HEK293 (cell line): ENCODE results near the gene PRKAB2.
A peak's percentile ranks its signal among the peaks of the same experiment; 100 is the strongest.

Experiments used
- ELK4 ChIP-seq: IDR thresholded peaks from 2 replicates; pipeline ENCODE4 v1.6.1; 2011; ENCODE audit warnings: mild to moderate bottlenecking, low read depth, low read length, borderline replicate concordance
- FEZF1 ChIP-seq: fragments of 450-650 bp; formaldehyde crosslinking; IDR thresholded peaks from 2 replicates; pipeline ENCODE4 v1.5.1; 2016; ENCODE audit warnings: missing biosample characterization, missing genetic modification characterization
- KLF8 ChIP-seq: fragments of 450-650 bp; formaldehyde crosslinking; IDR thresholded peaks from 2 replicates; pipeline ENCODE4 v1.5.1; 2016; ENCODE audit warnings: missing biosample characterization, missing genetic modification characterization
- KLF9 ChIP-seq: fragments of 450-650 bp; formaldehyde crosslinking; IDR thresholded peaks from 2 replicates; pipeline ENCODE4 v1.5.1; 2016; ENCODE audit warnings: missing biosample characterization, missing genetic modification characterization, low read depth
- YY1 ChIP-seq: fragments of 450-650 bp; formaldehyde crosslinking; IDR thresholded peaks from 2 replicates; pipeline ENCODE4 v1.5.1; 2018; ENCODE audit warnings: missing biosample characterization, missing genetic modification characterization
- ZBTB26 ChIP-seq: fragments of 450-650 bp; formaldehyde crosslinking; optimal IDR thresholded peaks from 2 replicates; pipeline ENCODE3; 2016; ENCODE audit warnings: missing biosample characterization, mild to moderate bottlenecking, missing genetic modification characterization
- ZBTB7A ChIP-seq: fragments of 450-650 bp; formaldehyde crosslinking; IDR thresholded peaks from 2 replicates; pipeline ENCODE4 v1.5.1; 2016; ENCODE audit warnings: low read depth, missing biosample characterization, missing genetic modification characterization
- ZBTB8A ChIP-seq: fragments of 450-650 bp; formaldehyde crosslinking; IDR thresholded peaks from 2 replicates; pipeline ENCODE4 v1.5.1; 2016; ENCODE audit warnings: missing biosample characterization, missing genetic modification characterization
- ZNF10 ChIP-seq: fragments of 450-650 bp; formaldehyde crosslinking; IDR thresholded peaks from 2 replicates; pipeline ENCODE4 v1.5.1; 2017; ENCODE audit warnings: missing biosample characterization, missing genetic modification characterization
- ZNF121 ChIP-seq: fragments of 450-650 bp; formaldehyde crosslinking; IDR thresholded peaks from 2 replicates; pipeline ENCODE4 v1.5.1; 2016; ENCODE audit warnings: missing biosample characterization, missing genetic modification characterization
- ZNF157 ChIP-seq: fragments of 450-650 bp; formaldehyde crosslinking; IDR thresholded peaks from 2 replicates; pipeline ENCODE4 v1.5.1; 2016; ENCODE audit warnings: missing biosample characterization, missing genetic modification characterization
- ZNF335 ChIP-seq: fragments of 450-650 bp; formaldehyde crosslinking; conservative IDR thresholded peaks from 2 replicates; pipeline ENCODE4 v1.5.1; 2016; ENCODE audit warnings: missing biosample characterization, missing genetic modification characterization
- ZNF510 ChIP-seq: fragments of 450-650 bp; formaldehyde crosslinking; IDR thresholded peaks from 2 replicates; pipeline ENCODE4 v1.5.1; 2018; ENCODE audit warnings: mild to moderate bottlenecking, missing genetic modification characterization, missing biosample characterization; ENCODE audit not compliant: insufficient replicate concordance
- ZNF518A ChIP-seq: fragments of 450-650 bp; formaldehyde crosslinking; conservative IDR thresholded peaks from 2 replicates; pipeline ENCODE4 v1.5.1; 2016; ENCODE audit warnings: low read depth, missing biosample characterization, missing genetic modification characterization
- ZNF530 ChIP-seq: fragments of 450-650 bp; formaldehyde crosslinking; IDR thresholded peaks from 2 replicates; pipeline ENCODE4 v1.5.1; 2016; ENCODE audit warnings: low read depth, missing biosample characterization, missing genetic modification characterization
- ZNF544 ChIP-seq: fragments of 450-650 bp; formaldehyde crosslinking; IDR thresholded peaks from 2 replicates; pipeline ENCODE4 v1.5.0; 2017; ENCODE audit warnings: missing biosample characterization, missing genetic modification characterization
- ZNF596 ChIP-seq: fragments of 450-650 bp; IDR thresholded peaks from 2 replicates; pipeline ENCODE4 v1.5.0; 2018; ENCODE audit warnings: missing biosample characterization, mild to moderate bottlenecking, missing genetic modification characterization, moderate library complexity
- ZNF677 ChIP-seq: fragments of 450-650 bp; IDR thresholded peaks from 2 replicates; pipeline ENCODE4 v1.5.0; 2018; ENCODE audit warnings: missing biosample characterization, mild to moderate bottlenecking, missing genetic modification characterization, moderate library complexity
- ZSCAN30 ChIP-seq: fragments of 450-650 bp; IDR thresholded peaks from 2 replicates; pipeline ENCODE4 v1.5.1; 2018; ENCODE audit warnings: missing biosample characterization, mild to moderate bottlenecking, missing genetic modification characterization, moderate library complexity
- TF ChIP-seq, protein P1 (sequence below): fragments of 450-650 bp; formaldehyde crosslinking; IDR thresholded peaks from 2 replicates; pipeline ENCODE4 v1.5.1; 2016; ENCODE audit warnings: missing biosample characterization, missing genetic modification characterization
- TF ChIP-seq, protein P2 (sequence below): fragments of 450-650 bp; formaldehyde crosslinking; IDR thresholded peaks from 2 replicates; pipeline ENCODE4 v1.5.1; 2016; ENCODE audit warnings: missing biosample characterization, missing genetic modification characterization
- TF ChIP-seq, protein P3 (sequence below): sonication (generic); formaldehyde crosslinking; IDR thresholded peaks from 2 replicates; pipeline ENCODE4 v1.8.1; 2022; ENCODE audit warnings: mild to moderate bottlenecking, moderate library complexity, missing genetic modification reagents

Gene PRKAB2

GRCh38 chr1:147172168-147173016 is at the start of gene PRKAB2 (continued):
- TF ChIP-seq ZBTB7A (tag by site-specific recombination) = peak; percentile 21; the same call in 1 of the 2 replicates
- TF ChIP-seq, protein P1, sequence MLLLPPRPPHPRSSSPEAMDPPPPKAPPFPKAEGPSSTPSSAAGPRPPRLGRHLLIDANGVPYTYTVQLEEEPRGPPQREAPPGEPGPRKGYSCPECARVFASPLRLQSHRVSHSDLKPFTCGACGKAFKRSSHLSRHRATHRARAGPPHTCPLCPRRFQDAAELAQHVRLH (tag by site-specific recombination) = no peak
- peak; percentile 98 for TF ChIP-seq ZBTB26 (tag by site-specific recombination)
- TF ChIP-seq ZNF510 (tag by site-specific recombination) = peak; percentile 59
- TF ChIP-seq, protein P2, sequence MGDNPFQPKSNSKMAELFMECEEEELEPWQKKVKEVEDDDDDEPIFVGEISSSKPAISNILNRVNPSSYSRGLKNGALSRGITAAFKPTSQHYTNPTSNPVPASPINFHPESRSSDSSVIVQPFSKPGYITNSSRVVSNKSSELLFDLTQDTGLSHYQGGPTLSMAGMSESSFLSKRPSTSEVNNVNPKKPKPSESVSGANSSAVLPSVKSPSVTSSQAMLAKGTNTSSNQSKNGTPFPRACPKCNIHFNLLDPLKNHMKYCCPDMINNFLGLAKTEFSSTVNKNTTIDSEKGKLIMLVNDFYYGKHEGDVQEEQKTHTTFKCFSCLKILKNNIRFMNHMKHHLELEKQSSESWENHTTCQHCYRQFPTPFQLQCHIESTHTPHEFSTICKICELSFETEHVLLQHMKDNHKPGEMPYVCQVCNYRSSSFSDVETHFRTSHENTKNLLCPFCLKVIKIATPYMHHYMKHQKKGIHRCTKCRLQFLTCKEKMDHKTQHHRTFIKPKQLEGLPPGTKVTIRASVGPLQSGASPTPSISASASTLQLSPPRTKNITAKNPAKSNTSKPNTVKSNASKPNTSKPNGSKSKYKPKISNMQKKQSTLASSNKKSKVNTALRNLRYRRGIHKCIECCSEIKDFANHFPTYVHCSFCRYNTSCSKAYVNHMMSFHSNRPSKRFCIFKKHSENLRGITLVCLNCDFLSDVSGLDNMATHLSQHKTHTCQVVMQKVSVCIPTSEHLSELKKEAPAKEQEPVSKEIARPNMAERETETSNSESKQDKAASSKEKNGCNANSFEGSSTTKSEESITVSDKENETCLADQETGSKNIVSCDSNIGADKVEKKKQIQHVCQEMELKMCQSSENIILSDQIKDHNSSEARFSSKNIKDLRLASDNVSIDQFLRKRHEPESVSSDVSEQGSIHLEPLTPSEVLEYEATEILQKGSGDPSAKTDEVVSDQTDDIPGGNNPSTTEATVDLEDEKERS = no peak
- no peak for TF ChIP-seq ZNF157 (tag by site-specific recombination)
- peak; percentile 92 for TF ChIP-seq ZBTB8A (tag by site-specific recombination)
- peak; percentile 99 for TF ChIP-seq ZSCAN30
- peak; percentile 99 for TF ChIP-seq KLF8
- no peak for TF ChIP-seq ELK4
- peak; percentile 93 for TF ChIP-seq KLF9 (tag by site-specific recombination)
- peak; percentile 52; the same call in 1 of the 2 replicates for TF ChIP-seq ZNF10 (tag by site-specific recombination)
- peak; percentile 96 for TF ChIP-seq ZNF335 (tag by site-specific recombination)
- TF ChIP-seq ZNF677 = 0 out of 2 replicates have a peak, but pooled peaks have one; percentile 16
- TF ChIP-seq, protein P3, sequence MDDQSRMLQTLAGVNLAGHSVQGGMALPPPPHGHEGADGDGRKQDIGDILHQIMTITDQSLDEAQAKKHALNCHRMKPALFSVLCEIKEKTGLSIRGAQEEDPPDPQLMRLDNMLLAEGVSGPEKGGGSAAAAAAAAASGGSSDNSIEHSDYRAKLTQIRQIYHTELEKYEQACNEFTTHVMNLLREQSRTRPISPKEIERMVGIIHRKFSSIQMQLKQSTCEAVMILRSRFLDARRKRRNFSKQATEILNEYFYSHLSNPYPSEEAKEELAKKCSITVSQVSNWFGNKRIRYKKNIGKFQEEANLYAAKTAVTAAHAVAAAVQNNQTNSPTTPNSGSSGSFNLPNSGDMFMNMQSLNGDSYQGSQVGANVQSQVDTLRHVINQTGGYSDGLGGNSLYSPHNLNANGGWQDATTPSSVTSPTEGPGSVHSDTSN = peak; percentile 88; the same call in 1 of the 2 replicates
- peak; percentile 91 for TF ChIP-seq YY1 (tag by site-specific recombination)
- no peak for TF ChIP-seq ZNF530
- peak; percentile 28; the same call in 1 of the 2 replicates for TF ChIP-seq ZNF596
- peak; percentile 33; the same call in 1 of the 2 replicates for TF ChIP-seq ZNF518A (tag by site-specific recombination)
- 0 out of 2 replicates have a peak, but pooled peaks have one; percentile 23 for TF ChIP-seq FEZF1 (tag by site-specific recombination)
- peak; percentile 82 for TF ChIP-seq ZNF121 (tag by site-specific recombination)
- TF ChIP-seq ZNF544 (tag by site-specific recombination) = no peak
